Endothelial cell of umbilical vein (primary cell): ENCODE data around the gene POP7. TPM values are rescaled to one million over a fixed set of nuclear protein-coding genes. Genes with fewer than 3 reads are reported as not detected.

ENCODE experiments used
- BruUV-seq: library from RNA; stranded (reverse); fragments of 400-500 nt; replicated peaks from 2 replicates; lab custom pipeline; 2021; lab: Mats Ljungman, UMichigan
- CTCF ChIA-PET: fragments of 300-600, 350-600 bp; sonication (Branson Sonifier 250); formaldehyde crosslinking; loops from one replicate; lab custom pipeline; 2021; ENCODE audit warnings: antibody characterized with exemption, inconsistent platforms; lab: Charles Lee
- POLR2A ChIA-PET: fragments of 300-600, 350-600 bp; sonication (Branson Sonifier 250); formaldehyde crosslinking; loops from one replicate; lab custom pipeline; 2021; ENCODE audit warnings: antibody characterized with exemption, inconsistent platforms; lab: Charles Lee
- DNase-seq: peaks from one replicate; pipeline ENCODE4 v3.0.0-alpha.2; 2011; ENCODE audit warnings: low read depth, low spot score
- FAIRE-seq: peaks from 2 replicates; lab custom pipeline; 2011; peaks lifted over from hg19 to GRCh38; lab: Jason Lieb, UNC
- H2AFZ ChIP-seq: 2 replicates; pipeline ENCODE4 v1.6.0; 2012; ENCODE audit warnings: low read depth, low read length, control low read depth, inconsistent platforms
- H3K27ac ChIP-seq: 2 replicates; pipeline ENCODE4 v1.5.1; 2011; ENCODE audit warnings: low read depth, mild to moderate bottlenecking, control low read depth, low read length, moderate library complexity; ENCODE audit not compliant: insufficient read depth
- H3K27me3 ChIP-seq, 2 experiments: 2 replicates each; pipeline versions ENCODE4 v1.6.0 to v1.6.1; 2011; ENCODE audit warnings: low read length in 2 of 2, mixed read lengths in 1 of 2; ENCODE audit not compliant: control insufficient read depth in 2 of 2, insufficient read depth in 2 of 2
- H3K36me3 ChIP-seq, 2 experiments: 2 replicates in 1 of 2; 3 replicates in 1 of 2; pipeline ENCODE4 v1.5.1; 2011; ENCODE audit warnings: low read length in 2 of 2, mild to moderate bottlenecking in 1 of 2, moderate library complexity in 1 of 2; ENCODE audit not compliant: control insufficient read depth in 2 of 2, insufficient read depth in 2 of 2; ENCODE audit errors: extremely low read depth in 1 of 2
- H3K4me1 ChIP-seq: 3 replicates; pipeline ENCODE4 v1.5.1; 2011; ENCODE audit warnings: mild to moderate bottlenecking, low read length; ENCODE audit not compliant: control insufficient read depth, insufficient read depth; ENCODE audit errors: extremely low read depth
- H3K4me2 ChIP-seq: 2 replicates; pipeline ENCODE4 v1.6.1; 2011; ENCODE audit warnings: low read length, control low read depth, mixed read lengths; ENCODE audit not compliant: insufficient read depth
- H3K4me3 ChIP-seq, 3 experiments: fragments of 200-600 bp in 1 of 3; sonication (generic), shearing (Covaris generic) in 1 of 3; replicated peaks in 1 of 3; 2 replicates each; pipeline ENCODE4 v1.5.1; 2011 to 2016; ENCODE audit warnings: control low read depth in 3 of 3, low read length in 3 of 3, mild to moderate bottlenecking in 2 of 3, inconsistent platforms in 1 of 3, low read depth in 1 of 3, moderate library complexity in 1 of 3; ENCODE audit not compliant: insufficient read depth in 1 of 3
- H3K79me2 ChIP-seq: 2 replicates; pipeline ENCODE4 v1.6.0; 2012; ENCODE audit warnings: low read length, inconsistent platforms; ENCODE audit not compliant: control insufficient read depth, insufficient read depth
- H3K9ac ChIP-seq: replicated peaks from 2 replicates; pipeline ENCODE3; 2011; ENCODE audit warnings: low read length, control low read depth; ENCODE audit not compliant: insufficient read depth; ENCODE audit errors: extremely low read depth
- H3K9me1 ChIP-seq: replicated peaks from 3 replicates; pipeline ENCODE4 v1.6.0; 2011; ENCODE audit warnings: mild to moderate bottlenecking, low read length; ENCODE audit not compliant: control insufficient read depth, insufficient read depth; ENCODE audit errors: extremely low read depth
- H3K9me3 ChIP-seq: replicated peaks from 2 replicates; pipeline ENCODE4 v1.5.1; 2012; ENCODE audit warnings: low read length, inconsistent platforms; ENCODE audit not compliant: control insufficient read depth, insufficient read depth
- H4K20me1 ChIP-seq: replicated peaks from 2 replicates; pipeline ENCODE3; 2011; ENCODE audit warnings: mild to moderate bottlenecking, low read length; ENCODE audit not compliant: control insufficient read depth, insufficient read depth; ENCODE audit errors: extremely low read depth
- CTCF ChIP-seq, 2 donors: IDR thresholded peaks; 1 replicate in 1 of 2; 2 replicates in 1 of 2; pipeline ENCODE4 v1.5.1; 2011; ENCODE audit warnings: low read length in 2 of 2, mild to moderate bottlenecking in 2 of 2, moderate library complexity in 2 of 2, control low read depth in 1 of 2, inconsistent platforms in 1 of 2, low read depth in 1 of 2; ENCODE audit not compliant: insufficient read depth in 1 of 2; ENCODE audit errors: extremely low read depth in 1 of 2
- MAX ChIP-seq: IDR thresholded peaks from 2 replicates; pipeline ENCODE4 v1.6.1; 2011; ENCODE audit not compliant: insufficient read depth, insufficient read length
- dilution Hi-C: fragments of 300-500 bp; cut with MboI; formaldehyde crosslinking; loops from one replicate; pipeline ENCODE4 v1.15.0; 2019; ENCODE audit warnings: low sequenced_read_pairs; ENCODE audit not compliant: extremely low pct_ligation_motif_present
- intact Hi-C: fragments of 100-400 bp; cut with micrococcal nuclease; formaldehyde crosslinking; loops from one replicate; pipeline ENCODE4 v1.10.0; 2022
- polyA plus RNA-seq, 4 experiments: library from polyadenylated mRNA; depleted of rRNA in 3 of 4; stranded (reverse) in 3 of 4; unstranded in 1 of 4; fragments of >200 nt; gene quantifications; 2 replicates each; pipeline versions ENCODE4 v1.2.1 to v1.2.3, GENCODE V29; 2011 to 2012; ENCODE audit warnings: missing spikeins in 1 of 4
- total RNA-seq: library from RNA; stranded (reverse); gene quantifications from 2 replicates; pipeline ENCODE4 v1.2.3, GENCODE V29; 2021

The POP7 gene
- total and polyA plus RNA-seq, 2 donors (not counting 3 experiments of a cell fraction or from before 2014, with no cell fraction given): 47.4 to 48.8 TPM

- Histone ChIP-seq H3K4me1 (peaks cover 12% of the 10 kb centered on the region), H2AFZ (peak overlapping the region; percentile 58), H3K36me3 (peaks cover 0 to 4% of the 10 kb centered on the region in 2 experiments), H3K9ac (peak overlapping the region; percentile 87), H3K9me3 (no peaks in the 10 kb centered on the region), H4K20me1 (no peaks in the 10 kb centered on the region), H3K27ac (peak overlapping the region; percentile 37), H3K4me3 (peak overlapping the region in 2 of 3 experiments; percentile 47 to 85), H3K9me1 (no peaks in the 10 kb centered on the region), H3K4me2 (peak overlapping the region; percentile 44), H3K79me2 (peaks cover 15% of the 10 kb centered on the region), H3K27me3 (peaks cover 1 to 2% of the 10 kb centered on the region in 2 experiments)
- CTCF ChIA-PET: interaction anchor here (0.6 to 3.7 kb wide), 56 partner anchors 9 to 497 kb away, joined by 3 to 134 read pairs (median 4); partner anchors contain the start of genes EPHB4, GIGYF1, GNB2 and MOSPD3
- TF ChIP-seq MAX (no peak), CTCF (IDR thresholded peaks at IDR 0.05; ENCODE audit: extremely low read depth in 1 of 2, insufficient read depth in 1 of 2, low read depth in 1 of 2, low read length in 2 of 2) (peak; percentile 92 to 97)
- dilution Hi-C loops (loop anchor here (25.0 kb wide), 1 partner anchor 132 kb away; the partner anchor contains the start of gene EPHB4), intact Hi-C loops (loop anchor here (1.0 to 2.0 kb wide), 8 partner anchors 11 to 354 kb away; partner anchors contain the start of genes GIGYF1 and SLC12A9)
- POLR2A ChIA-PET: interaction anchor here (0.9 to 1.8 kb wide), 8 partner anchors 12 to 277 kb away, joined by 3 to 13 read pairs (median 6); partner anchors contain the start of genes FBXO24, GIGYF1, LRCH4 and MOSPD3
- DNase-seq: peak; percentile 83
- no peak for FAIRE-seq
- TSS peak; percentile 83 for BruUV-seq
Observed at GRCh38 chr7:100705320-100705752, 585 bp upstream of the POP7 start.
